Hepatocyte (in vitro differentiated cells): ENCODE results near the gene NAA38.

Experiments used
- CTCF ChIP-seq: fragments of 200-600 bp; sonication (generic); IDR thresholded peaks from 2 replicates; pipeline ENCODE4 v1.5.1; 2016; ENCODE audit warnings: antibody characterized with exemption, mild to moderate bottlenecking; ENCODE audit not compliant: poor library complexity
- EZH2 ChIP-seq: fragments of 200-600 bp; sonication (generic); IDR thresholded peaks from 2 replicates; pipeline ENCODE4 v1.6.1; 2016; ENCODE audit warnings: antibody characterized with exemption, mild to moderate bottlenecking, borderline replicate concordance
- EZH2phosphoT487 ChIP-seq: fragments of 200-600 bp; sonication (generic); IDR thresholded peaks from one replicate; pipeline ENCODE4 v1.6.1; 2018; ENCODE audit warnings: antibody characterized with exemption, mild to moderate bottlenecking, low read depth, moderate library complexity; ENCODE audit not compliant: unreplicated experiment, severe bottlenecking

- TF ChIP-seq CTCF = no peak
- no peak for TF ChIP-seq EZH2
- TF ChIP-seq EZH2phosphoT487 = no peak
Observed at GRCh38 chr17:7888184-7888920, 31.0 kb upstream of the NAA38 start, which contains the start of gene CHD3.
